ENCODE measurements around the gene ARHGAP24.

ARHGAP24 gene

GRCh38 chr4:85777908-85778631 lies 303.1 kb downstream of the ARHGAP24 start:
- DNase-seq (ENCODE audit: low spot score): peak; percentile 50

- DNase-seq (ENCODE audit: low spot score): no peak
These were observed 303.7 kb downstream of the ARHGAP24 start for GRCh38 chr4:85778632-85779131.

- no peak for DNase-seq (ENCODE audit: low spot score)
These were observed 304.2 kb downstream of the ARHGAP24 start for GRCh38 chr4:85779165-85779564.

GRCh38 chr4:85780664-85781063 lies 305.7 kb downstream of the ARHGAP24 start:
- no peak for DNase-seq (ENCODE audit: low spot score)

- no peak for DNase-seq (ENCODE audit: low spot score)
These were observed 308.5 kb downstream of the ARHGAP24 start for GRCh38 chr4:85783483-85783882.

- no peak for DNase-seq (ENCODE audit: low spot score)
These were observed 308.9 kb downstream of the ARHGAP24 start for GRCh38 chr4:85783900-85784299.

GRCh38 chr4:85784348-85784747 lies 309.4 kb downstream of the ARHGAP24 start:
- no peak for DNase-seq (ENCODE audit: low spot score)

- no peak for DNase-seq (ENCODE audit: low spot score)
These were observed 310.0 kb downstream of the ARHGAP24 start for GRCh38 chr4:85784947-85785346.

- DNase-seq (ENCODE audit: low spot score): no peak
These were observed 312.2 kb downstream of the ARHGAP24 start for GRCh38 chr4:85787133-85787532.

- DNase-seq (ENCODE audit: low spot score): no peak
These were observed 313.7 kb downstream of the ARHGAP24 start for GRCh38 chr4:85788604-85789003.

- no peak for DNase-seq (ENCODE audit: low spot score)
These were observed 314.3 kb downstream of the ARHGAP24 start for GRCh38 chr4:85789241-85789640.

- no peak for DNase-seq (ENCODE audit: low spot score)
These were observed 315.6 kb downstream of the ARHGAP24 start for GRCh38 chr4:85790582-85790981.

- DNase-seq (ENCODE audit: low spot score): no peak
These were observed 317.7 kb downstream of the ARHGAP24 start for GRCh38 chr4:85792376-85793232.

- DNase-seq (ENCODE audit: low spot score): no peak
These were observed 318.3 kb downstream of the ARHGAP24 start for GRCh38 chr4:85793233-85793585.

GRCh38 chr4:85798012-85798770 lies 323.2 kb downstream of the ARHGAP24 start:
- no peak for DNase-seq (ENCODE audit: low spot score)

- DNase-seq (ENCODE audit: low spot score): no peak
These were observed 328.9 kb downstream of the ARHGAP24 start for GRCh38 chr4:85803856-85804255.

- DNase-seq (ENCODE audit: low spot score): no peak
These were observed 330.9 kb downstream of the ARHGAP24 start for GRCh38 chr4:85805891-85806290.

GRCh38 chr4:85806334-85806733 lies 331.4 kb downstream of the ARHGAP24 start:
- no peak for DNase-seq (ENCODE audit: low spot score)

- no peak for DNase-seq (ENCODE audit: low spot score)
These were observed 332.4 kb downstream of the ARHGAP24 start for GRCh38 chr4:85807247-85807950.

GRCh38 chr4:85808104-85808503 lies 333.2 kb downstream of the ARHGAP24 start:
- no peak for DNase-seq (ENCODE audit: low spot score)

GRCh38 chr4:85808864-85809263 lies 333.9 kb downstream of the ARHGAP24 start:
- DNase-seq (ENCODE audit: low spot score): no peak

GRCh38 chr4:85812776-85813175 lies 337.8 kb downstream of the ARHGAP24 start:
- DNase-seq (ENCODE audit: low spot score): no peak
